GM10266 (cell line): Measurements from ENCODE around the gene NELFB.

Source experiments
- DNase-seq: peaks from one replicate; pipeline ENCODE4 v3.0.0; 2012; ENCODE audit errors: extremely low spot score
- TF ChIP-seq, protein P1 (sequence below): IDR thresholded peaks from 2 replicates; pipeline ENCODE4 v1.5.1; 2012; ENCODE audit warnings: mild to moderate bottlenecking, low read depth; ENCODE audit not compliant: control insufficient read depth, insufficient read depth; ENCODE audit errors: missing control alignments

Gene NELFB

DNA sequence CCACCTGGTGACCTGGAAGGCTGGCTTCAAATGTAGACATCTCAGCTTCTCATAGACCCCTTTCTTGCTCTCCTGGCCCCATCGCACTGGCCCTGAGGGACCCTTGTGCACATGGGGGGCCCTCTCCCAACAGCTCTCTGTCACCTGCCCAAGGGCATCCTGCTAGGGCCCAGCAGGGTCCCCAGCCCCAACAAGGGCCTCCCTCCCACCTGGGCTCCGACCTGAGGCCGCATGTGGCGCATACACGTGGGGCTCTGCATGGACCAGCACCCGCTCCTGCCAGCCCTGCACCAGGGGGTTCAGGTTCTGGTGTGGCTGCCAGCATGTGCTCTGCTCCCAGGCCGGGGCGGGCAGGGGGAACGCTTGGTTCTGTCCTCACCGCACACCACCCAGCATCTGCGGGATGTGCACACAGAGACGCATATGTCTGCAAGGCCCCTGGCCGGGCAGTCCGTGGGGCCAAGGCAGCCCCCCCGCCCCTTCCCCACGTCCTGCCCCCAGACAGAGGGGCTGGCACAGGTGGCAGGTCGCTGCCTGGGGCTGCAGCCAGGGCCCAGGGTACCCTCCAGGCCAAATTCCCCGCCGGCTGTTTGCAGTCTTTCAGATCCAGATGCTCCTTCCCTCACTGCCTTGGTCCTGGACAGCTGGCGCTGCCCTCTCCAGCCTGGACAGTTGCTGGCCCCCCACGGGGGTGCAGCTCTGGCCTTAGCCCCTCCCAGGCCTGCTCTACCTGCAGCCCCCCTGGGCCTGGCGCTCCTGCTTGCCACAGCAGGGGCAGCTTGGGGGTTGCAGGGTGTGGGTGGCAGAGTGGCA lies 64.8 kb downstream of the NELFB start:
- peak; percentile 24 for DNase-seq
- TF ChIP-seq, protein P1, sequence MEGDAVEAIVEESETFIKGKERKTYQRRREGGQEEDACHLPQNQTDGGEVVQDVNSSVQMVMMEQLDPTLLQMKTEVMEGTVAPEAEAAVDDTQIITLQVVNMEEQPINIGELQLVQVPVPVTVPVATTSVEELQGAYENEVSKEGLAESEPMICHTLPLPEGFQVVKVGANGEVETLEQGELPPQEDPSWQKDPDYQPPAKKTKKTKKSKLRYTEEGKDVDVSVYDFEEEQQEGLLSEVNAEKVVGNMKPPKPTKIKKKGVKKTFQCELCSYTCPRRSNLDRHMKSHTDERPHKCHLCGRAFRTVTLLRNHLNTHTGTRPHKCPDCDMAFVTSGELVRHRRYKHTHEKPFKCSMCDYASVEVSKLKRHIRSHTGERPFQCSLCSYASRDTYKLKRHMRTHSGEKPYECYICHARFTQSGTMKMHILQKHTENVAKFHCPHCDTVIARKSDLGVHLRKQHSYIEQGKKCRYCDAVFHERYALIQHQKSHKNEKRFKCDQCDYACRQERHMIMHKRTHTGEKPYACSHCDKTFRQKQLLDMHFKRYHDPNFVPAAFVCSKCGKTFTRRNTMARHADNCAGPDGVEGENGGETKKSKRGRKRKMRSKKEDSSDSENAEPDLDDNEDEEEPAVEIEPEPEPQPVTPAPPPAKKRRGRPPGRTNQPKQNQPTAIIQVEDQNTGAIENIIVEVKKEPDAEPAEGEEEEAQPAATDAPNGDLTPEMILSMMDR = no peak

DNA sequence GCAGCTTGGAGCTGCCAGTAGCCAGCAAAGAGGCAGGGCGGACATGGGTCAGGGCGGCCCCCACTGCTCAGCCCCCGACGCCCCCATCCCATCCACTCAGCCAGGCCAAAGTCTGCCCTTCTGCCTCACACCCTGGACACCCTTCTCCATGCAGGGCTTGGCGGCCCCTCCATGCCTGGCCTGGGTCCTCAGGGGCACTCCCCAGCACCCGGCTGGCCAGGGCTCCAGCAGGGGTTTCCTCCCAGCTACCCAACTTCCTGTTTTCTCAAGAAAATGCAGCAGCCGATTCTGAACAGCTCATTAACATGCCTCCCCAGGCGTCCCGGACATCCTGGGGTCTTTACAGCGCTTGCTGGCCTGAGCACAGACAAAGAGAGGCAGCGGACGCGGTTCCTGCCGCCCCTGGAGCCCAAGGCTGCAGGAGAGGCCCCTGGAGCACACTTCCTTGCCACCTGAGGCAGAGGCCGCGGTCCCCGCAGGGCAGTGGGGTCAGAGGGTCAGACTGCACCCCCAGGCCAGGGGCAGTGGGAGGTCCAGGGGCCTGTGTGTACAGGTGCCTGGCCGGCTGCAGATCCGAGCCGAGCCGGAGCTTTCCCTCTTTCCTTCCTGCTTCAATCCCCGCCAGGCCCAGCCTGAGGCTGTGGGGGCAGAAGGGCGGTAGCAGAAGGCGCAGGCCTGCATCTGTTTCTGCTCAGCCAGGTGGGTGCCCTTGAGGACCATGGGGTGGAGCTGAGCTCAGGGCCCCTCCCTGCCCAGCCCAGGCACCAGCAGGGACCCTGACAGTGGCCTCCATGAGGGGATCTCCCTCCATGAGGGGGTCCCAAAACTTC lies 65.6 kb downstream of the NELFB start:
- TF ChIP-seq, protein P1 = no peak
- peak; percentile 75 for DNase-seq

DNA sequence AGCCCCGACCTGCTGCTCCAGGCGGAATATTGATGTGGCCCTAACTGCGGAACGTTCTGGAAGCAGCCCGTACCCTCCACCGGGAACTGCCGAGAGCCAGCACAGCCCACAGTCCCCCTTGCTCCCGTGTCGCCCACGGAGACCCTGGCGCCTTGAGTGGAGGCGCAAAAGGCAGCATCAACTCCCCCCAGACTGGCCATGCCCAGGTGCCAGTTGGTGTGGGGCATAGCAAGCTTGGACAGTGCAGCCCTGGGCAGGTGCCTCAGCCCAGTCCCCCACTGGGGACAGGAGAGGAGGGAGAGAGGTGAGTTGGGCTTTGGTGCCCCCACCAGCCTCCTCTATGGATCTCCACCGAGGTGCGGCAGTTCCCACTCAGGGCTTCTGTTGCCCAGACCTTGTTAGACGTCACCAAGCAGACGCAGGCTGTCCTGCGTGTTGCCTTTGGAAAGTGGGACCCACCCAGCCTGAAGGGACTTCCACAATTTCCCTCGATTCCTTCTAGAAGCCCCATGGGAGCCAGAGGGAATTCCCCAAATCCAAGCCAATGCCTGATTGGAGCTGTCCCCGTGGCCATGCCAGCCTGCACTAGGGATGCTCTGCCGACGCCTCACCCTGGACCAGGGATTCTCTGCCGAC lies 66.7 kb downstream of the NELFB start:
- no peak for DNase-seq
- TF ChIP-seq, protein P1 = no peak
